T-helper 22 cell (primary cell): ENCODE data around the gene CCDC88B.

Experiments used
- DNase-seq: peaks from one replicate; pipeline ENCODE4 v3.0.0-alpha.2; 2020; ENCODE audit warnings: low read depth

CCDC88B gene

GRCh38 chr11:64343767-64344559, 4.0 kb downstream of the CCDC88B start:
- DNase-seq = no peak

GRCh38 chr11:64344787-64345186, 4.8 kb downstream of the CCDC88B start:
- DNase-seq = no peak

DNA sequence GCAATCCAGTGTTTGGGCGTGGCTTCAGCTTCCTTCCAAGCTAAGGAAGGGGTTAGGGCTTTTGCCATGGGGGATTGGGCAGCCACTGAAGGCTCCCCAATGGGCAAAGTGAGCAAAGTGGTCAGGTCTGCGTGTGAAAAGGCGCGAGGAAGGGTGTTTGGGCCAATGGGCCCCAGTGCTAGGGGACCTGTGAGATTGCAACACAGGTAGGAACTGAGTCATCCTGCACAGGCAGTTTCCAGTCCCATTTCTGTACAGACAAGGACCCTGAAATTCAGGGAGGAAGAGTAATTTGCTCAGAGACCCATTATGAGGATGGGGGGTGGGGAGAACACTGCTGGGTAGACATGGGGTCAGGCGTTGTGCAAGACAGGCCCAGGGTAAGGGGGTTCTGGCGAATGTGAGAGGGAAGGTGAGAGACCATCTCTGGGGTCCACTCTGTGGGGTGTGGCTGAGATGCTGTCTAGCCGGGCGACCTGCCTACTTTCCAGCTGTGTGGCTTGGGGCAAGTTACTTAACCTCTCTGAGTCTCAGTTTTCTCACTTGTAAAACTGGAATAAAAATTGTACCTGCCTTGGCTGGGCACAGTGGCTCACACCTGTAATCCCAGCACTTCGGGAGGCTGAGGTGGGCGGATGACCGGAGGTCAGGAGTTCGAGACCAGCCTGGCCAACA, 7.3 kb downstream of the CCDC88B start:
- no peak for DNase-seq

DNA sequence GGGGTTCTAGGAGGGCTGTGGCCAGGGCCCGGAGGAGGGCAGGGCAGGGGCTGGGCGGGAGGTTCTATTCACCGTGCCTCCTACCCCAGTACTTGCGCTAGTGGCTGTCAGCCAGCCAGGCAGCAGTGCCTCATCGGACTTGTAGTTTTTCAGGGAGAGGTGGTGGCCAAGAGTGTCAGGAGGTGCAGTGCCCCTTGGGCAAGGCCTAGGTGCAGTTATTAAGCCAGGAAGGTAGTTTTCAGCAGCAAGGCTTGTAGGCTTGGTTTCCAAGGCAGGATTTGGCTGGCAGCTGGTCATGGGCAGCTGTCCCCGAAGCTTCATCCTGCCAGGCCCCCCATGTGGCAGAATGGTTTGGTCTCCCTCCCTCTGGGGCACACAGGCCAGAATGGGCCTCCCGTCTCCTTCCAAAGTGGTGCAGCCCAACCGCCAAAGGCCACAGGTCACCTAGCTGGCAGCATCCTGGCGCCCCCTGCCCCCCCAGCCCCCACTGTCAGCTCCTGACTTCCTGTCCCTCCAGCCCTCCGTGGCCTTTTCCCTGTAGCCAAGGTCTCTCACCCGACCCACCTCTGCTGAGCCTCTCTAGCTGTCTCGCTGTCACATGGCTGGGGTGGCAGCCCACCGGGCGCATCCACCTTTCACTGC, 8.5 kb downstream of the CCDC88B start:
- DNase-seq = no peak

DNA sequence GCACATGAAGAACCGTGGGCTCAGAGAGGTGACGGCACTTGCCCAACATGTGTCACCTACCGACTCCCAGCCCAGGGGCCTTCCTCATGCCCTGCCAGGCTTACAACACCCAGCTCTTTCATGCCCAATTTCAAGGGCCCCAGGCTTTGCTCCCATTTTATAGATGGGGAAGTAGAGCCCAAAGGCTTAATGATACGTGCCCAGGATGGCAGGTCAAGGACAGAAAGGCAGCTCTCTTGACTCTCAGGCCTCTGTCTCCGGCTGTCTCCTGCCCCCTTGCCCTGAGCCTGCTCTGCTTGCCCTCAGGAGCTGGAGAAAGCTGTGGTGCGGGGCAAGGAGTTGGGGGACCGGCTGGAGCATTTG, 9.0 kb downstream of the CCDC88B start:
- DNase-seq = no peak

GRCh38 chr11:64349404-64349803, 9.4 kb downstream of the CCDC88B start:
- no peak for DNase-seq

DNA sequence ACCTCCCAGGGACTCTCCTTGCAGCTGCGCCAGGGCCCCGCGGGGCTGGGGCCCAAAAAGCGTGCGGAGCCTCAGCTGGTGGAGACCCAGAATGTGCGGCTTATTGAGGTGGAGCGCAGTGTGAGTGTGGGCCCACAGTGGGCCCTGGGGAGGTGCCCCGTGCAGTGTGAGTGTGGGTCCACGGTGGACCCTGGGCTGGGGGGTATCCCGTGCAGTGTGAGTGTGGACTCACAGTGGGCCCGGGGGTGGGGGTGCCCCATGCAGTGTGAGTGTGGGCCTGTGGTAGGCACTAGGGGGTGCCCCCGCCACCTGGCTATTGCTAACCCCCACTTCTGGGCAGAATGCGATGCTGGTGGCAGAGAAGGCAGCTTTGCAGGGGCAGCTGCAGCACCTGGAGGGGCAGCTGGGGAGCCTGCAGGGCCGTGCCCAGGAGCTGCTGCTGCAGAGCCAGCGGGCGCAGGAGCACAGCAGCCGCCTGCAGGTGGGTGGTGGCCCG, 11.2 kb downstream of the CCDC88B start:
- DNase-seq = no peak

DNA sequence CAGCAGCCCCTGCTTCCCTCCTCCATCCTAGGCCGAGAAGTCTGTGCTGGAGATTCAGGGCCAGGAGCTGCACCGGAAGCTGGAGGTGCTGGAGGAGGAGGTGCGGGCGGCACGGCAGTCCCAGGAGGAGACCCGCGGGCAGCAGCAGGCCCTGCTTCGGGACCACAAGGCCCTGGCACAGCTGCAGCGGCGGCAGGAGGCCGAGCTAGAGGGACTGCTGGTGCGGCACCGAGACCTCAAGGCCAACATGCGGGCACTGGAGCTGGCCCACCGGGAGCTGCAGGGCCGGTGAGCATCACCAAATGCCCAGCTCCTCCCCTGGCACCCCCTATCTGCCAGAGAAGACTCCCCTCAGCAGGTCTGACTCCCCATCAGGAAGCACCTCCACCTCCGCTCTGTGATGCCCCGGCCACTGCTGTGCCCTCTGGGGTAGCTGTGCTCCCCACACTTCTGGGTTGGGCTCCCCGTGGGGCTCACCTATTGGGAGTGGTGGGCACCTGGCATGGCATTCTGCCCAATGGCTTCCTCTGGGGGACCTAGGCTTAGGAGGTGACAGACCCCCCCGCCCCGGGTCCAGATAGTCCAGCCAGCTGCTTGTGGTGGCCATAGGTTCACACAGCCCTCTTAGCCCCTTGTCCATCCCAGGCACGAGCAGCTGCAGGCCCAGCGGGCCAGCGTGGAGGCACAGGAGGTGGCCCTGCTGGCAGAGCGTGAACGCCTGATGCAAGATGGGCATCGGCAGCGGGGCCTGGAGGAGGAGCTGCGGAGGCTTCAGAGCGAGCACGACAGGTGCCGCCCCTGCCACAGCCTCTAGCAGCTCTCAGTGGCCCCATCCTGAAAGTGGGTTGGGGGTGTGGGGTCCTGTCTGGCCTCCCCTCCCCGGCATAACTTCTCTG, 12.3 kb downstream of the CCDC88B start:
- no peak for DNase-seq

DNA sequence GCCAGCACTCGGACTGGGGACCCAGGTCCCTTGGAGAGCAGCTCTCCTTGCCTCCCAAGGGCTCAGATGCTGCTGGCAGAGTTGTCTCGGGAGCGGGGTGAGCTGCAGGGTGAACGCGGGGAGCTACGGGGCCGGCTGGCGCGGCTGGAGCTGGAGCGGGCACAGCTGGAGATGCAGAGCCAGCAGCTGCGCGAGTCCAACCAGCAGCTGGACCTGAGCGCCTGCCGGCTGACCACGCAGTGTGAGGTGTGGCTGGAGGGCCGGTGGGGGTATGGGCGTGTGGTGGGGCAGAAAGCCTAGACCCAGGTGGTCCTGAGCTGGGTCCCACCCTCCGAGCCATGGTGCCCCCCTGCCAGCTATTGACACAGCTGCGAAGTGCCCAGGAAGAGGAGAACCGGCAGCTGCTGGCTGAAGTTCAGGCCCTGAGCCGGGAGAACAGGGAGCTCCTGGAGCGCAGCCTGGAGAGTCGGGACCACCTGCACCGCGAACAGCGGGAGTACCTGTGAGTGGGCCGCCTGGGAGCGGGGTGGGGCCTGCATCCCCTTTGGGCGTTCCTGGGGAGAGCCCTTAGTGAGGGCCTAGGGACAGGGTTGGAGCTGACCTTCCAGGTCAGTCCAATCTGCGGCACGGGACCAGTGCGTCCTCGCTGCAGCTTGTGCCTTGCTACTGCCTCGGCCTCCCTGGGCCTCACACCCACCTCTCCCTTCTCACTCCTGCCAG, 13.2 kb downstream of the CCDC88B start:
- no peak for DNase-seq

DNA sequence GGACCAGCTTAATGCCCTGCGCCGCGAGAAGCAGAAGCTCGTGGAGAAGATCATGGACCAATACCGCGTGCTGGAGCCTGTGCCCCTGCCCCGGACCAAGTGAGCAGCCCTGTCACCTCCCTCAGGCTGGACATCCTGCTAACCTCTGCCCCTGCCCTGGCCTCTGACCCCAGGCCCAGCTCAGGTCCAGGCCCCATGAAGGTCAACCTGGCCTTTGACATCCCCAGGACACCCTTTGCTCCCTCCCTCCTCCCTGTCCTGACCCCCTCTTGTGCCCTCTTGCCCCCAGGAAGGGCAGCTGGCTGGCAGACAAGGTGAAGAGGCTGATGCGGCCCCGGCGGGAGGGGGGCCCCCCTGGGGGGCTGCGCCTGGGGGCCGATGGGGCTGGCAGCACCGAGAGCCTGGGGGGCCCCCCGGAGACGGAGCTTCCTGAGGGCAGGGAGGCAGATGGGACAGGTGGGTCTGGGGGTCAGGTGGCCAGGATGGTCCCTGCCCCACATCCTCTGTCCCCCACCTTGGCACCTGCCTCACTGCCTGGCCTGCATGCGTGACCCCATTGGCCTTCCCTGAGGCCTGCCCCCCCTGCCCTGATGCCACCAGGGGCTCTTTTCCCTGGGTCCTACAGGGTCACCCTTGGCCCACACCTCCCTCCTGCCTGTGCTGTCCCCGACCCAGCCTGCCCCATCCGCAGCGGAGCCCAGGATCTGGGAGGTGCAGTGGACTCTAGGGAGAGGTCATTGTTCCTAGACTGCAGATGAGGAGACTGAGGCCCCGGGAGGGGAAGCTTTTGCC, 13.9 kb downstream of the CCDC88B start:
- no peak for DNase-seq

DNA sequence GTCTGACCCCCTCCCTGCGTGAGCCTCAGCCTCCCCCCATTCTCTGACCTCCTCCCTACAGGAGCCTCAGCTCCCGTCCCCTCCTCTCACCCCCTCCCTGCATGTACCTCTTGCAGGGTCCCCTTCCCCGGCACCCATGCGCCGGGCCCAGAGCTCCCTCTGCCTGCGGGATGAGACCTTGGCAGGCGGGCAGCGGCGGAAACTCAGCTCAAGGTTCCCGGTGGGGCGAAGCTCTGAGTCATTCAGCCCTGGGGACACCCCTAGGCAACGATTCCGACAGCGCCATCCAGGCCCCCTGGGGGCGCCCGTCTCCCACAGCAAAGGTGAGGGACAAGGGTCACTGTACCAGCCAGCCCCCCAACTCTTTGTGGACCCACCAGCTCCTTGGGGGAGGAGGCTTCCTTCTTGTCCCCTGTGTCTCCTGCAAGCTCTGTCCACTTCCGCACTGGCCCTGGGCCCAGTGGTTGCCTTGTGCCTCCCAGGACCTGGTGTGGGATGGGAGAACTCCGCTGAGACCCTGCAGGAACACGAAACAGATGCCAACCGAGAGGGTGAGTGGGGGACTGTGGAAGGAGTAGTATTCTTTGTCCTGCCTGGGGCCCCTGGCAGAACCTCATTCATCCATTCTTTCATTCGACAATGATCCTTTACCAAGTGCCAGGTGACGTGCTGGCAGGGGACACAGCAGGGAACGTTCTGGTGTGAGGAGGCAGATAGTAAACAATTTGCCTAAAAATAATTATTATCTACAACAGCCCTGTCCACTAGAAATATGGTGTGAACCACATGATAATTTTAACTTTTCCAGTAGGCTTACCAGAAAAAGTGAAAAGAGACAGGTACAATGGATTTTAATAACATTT, 15.3 kb downstream of the CCDC88B start:
- no peak for DNase-seq

DNA sequence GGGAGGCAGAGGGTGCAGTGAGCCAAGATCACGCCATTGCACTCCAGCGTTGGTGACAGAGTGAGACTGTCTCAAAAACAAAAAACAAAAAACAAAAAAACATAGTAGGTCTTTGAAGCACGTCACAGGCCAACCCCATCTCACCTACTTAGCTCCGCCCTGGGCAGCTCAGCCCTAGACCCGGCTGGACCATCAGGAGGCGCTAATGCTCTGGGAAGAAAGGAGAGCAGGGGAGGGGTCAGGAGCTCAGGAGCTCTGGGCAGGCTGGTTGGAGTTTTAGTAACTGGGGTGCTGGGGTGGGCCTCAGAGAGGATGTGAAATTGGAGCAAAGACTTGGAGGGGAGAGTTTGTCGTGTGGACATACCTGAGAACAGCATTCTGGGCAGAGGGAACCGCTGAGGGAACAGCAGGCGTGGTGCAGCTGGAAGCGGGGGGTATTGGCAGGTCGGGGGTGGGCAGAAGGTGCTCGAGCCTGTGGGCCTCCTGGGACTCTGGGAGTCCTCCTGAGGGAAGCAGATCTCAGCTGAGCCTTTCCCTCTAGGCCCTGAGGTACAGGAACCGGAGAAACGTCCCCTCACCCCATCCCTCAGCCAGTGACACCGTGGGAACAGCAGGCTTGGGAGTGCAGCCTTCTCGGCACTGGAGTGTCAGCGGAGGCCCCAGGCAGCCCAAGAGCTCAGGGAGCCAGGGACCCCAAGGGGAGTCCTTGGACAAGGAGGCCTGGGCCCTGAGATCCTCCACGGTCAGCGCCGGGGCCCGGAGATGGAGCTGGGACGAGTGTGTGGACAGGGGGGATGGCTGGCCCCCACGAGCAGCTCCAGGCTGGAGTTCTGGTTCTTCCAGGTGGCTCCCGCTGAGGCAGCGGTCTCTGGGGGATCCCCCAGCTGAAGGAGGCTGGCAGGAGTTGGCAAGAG, 16.8 kb downstream of the CCDC88B start:
- DNase-seq = no peak

- no peak for DNase-seq
These were observed 17.4 kb downstream of the CCDC88B start for GRCh38 chr11:64357446-64357845.

- no peak for DNase-seq
These were observed 18.0 kb downstream of the CCDC88B start for GRCh38 chr11:64357904-64358535.

DNA sequence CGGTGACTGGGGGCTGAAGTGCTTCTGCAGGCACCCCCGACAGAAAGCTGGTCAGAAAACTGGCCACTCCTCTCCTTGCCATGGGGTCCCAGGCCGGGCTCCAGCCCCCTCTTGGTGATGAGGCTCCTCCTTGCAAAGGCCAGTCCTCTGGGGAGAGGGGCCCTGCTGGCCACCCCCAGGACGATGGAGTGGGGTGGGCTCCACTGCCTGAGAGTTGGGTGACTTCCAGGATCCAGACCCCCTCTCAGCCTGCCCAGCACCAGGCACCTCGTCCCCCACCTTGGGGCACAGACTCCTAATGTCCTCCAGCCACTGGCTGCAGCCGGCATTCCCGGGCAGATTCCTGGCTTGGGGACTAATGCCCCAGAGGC, 18.5 kb downstream of the CCDC88B start:
- no peak for DNase-seq

- DNase-seq = no peak
These were observed 19.1 kb downstream of the CCDC88B start, which contains the start of gene RPS6KA4 for GRCh38 chr11:64358907-64359711. Gene RPS6KA4, plus strand, starts transcription at chr11:64359162. Its CDS starts 74 bp downstream, at chr11:64359236.
